ENCODE data around the gene DLK2. TPM values are rescaled to one million over a fixed set of nuclear protein-coding genes. Genes with fewer than 3 reads are reported as not detected.

The DLK2 gene
- total and polyA plus RNA-seq, 2 of the 13 experiments (the other 11 are each of a cell fraction or from before 2014, with no cell fraction given): 1.2 to 3.8 TPM

GRCh38 chr6:43499028-43499815, 43.9 kb upstream of the DLK2 start (continued):
- TF ChIP-seq MYC (CRISPR knock-in tag; IDR thresholded peaks at IDR 0.05; ENCODE audit: borderline replicate concordance) (no peak), ZMYM3 (CRISPR knock-in tag; IDR thresholded peaks at IDR 0.05) (no peak), HNRNPLL (IDR thresholded peaks at IDR 0.05; ENCODE audit: low read depth, low read length, poor library complexity, severe bottlenecking) (no peak), ZNF83 (CRISPR knock-in tag; IDR thresholded peaks at IDR 0.05; ENCODE audit: borderline replicate concordance) (no peak), TEAD2 (CRISPR knock-in tag; IDR thresholded peaks at IDR 0.05) (no peak), RBM39 (IDR thresholded peaks at IDR 0.05; ENCODE audit: low read depth, low read length, poor library complexity, severe bottlenecking) (no peak), PAWR (CRISPR knock-in tag; IDR thresholded peaks at IDR 0.05; ENCODE audit: borderline replicate concordance) (no peak), ZNF572 (CRISPR knock-in tag; IDR thresholded peaks at IDR 0.05) (peak; percentile 1; the same call in 1 of the 2 replicates), ZNF260 (CRISPR knock-in tag; IDR thresholded peaks at IDR 0.05; ENCODE audit: borderline replicate concordance, low read depth) (no peak), PBX2 (CRISPR knock-in tag; IDR thresholded peaks at IDR 0.05) (no peak), FUBP1 (CRISPR knock-in tag; IDR thresholded peaks at IDR 0.05; ENCODE audit: borderline replicate concordance) (no peak), ZNF75D (CRISPR knock-in tag; IDR thresholded peaks at IDR 0.05; ENCODE audit: borderline replicate concordance) (no peak), MEIS1 (CRISPR knock-in tag; IDR thresholded peaks at IDR 0.05; ENCODE audit: borderline replicate concordance) (no peak), HCFC1 (IDR thresholded peaks at IDR 0.05; ENCODE audit: low read depth, low read length) (no peak), MLLT10 (CRISPR knock-in tag; IDR thresholded peaks at IDR 0.05) (no peak), SIX4 (CRISPR knock-in tag; IDR thresholded peaks at IDR 0.05) (no peak), PRDM4 (CRISPR knock-in tag; IDR thresholded peaks at IDR 0.05; ENCODE audit: borderline replicate concordance) (no peak), ZNF800 (CRISPR knock-in tag; IDR thresholded peaks at IDR 0.05) (no peak), ZNF740 (CRISPR knock-in tag; IDR thresholded peaks at IDR 0.05) (no peak), ZBTB20 (CRISPR knock-in tag; IDR thresholded peaks at IDR 0.05; ENCODE audit: borderline replicate concordance, low read depth) (no peak), ZNF12 (CRISPR knock-in tag; IDR thresholded peaks at IDR 0.05) (no peak), PAX8 (CRISPR knock-in tag; IDR thresholded peaks at IDR 0.05; ENCODE audit: borderline replicate concordance) (no peak)
